H9 (cell line): ENCODE data around the gene RNF111. TPM values are rescaled to one million over a fixed set of nuclear protein-coding genes. Genes with fewer than 3 reads are reported as not detected.

Source experiments
- DNase-seq: peaks from one replicate; pipeline ENCODE4 v3.0.0-alpha.2; 2017
- H2AFZ ChIP-seq: one replicate; pipeline ENCODE4 v1.6.1; 2013; ENCODE audit warnings: mild to moderate bottlenecking, low read length, control low read depth, moderate library complexity
- H2AK5ac ChIP-seq: 2 replicates; pipeline ENCODE4 v1.6.1; 2013; ENCODE audit warnings: low read length, control low read depth, mixed read lengths; ENCODE audit not compliant: insufficient read length
- H2BK120ac ChIP-seq: one replicate; pipeline ENCODE4 v1.6.1; 2013; ENCODE audit warnings: low read depth, mild to moderate bottlenecking, low read length, control low read depth, inconsistent platforms; ENCODE audit not compliant: poor library complexity, severe bottlenecking
- H2BK12ac ChIP-seq: 2 replicates; pipeline ENCODE4 v1.6.1; 2013; ENCODE audit warnings: low read length, control low read depth, mixed read lengths, low read depth; ENCODE audit not compliant: insufficient read length
- H2BK15ac ChIP-seq: 2 replicates; pipeline ENCODE4 v1.6.1; 2013; ENCODE audit warnings: low read depth, low read length, control low read depth
- H2BK20ac ChIP-seq: one replicate; pipeline ENCODE4 v1.6.1; 2013; ENCODE audit warnings: low read depth, mild to moderate bottlenecking, low read length, control low read depth, inconsistent platforms; ENCODE audit not compliant: poor library complexity, severe bottlenecking
- H2BK5ac ChIP-seq: 2 replicates; pipeline ENCODE4 v1.6.1; 2013; ENCODE audit warnings: low read length, control low read depth, mixed read lengths; ENCODE audit not compliant: insufficient read length
- H3K14ac ChIP-seq: 2 replicates; pipeline ENCODE4 v1.6.1; 2013; ENCODE audit warnings: low read length, control low read depth; ENCODE audit not compliant: insufficient read depth
- H3K18ac ChIP-seq: 2 replicates; pipeline ENCODE4 v1.6.1; 2013; ENCODE audit warnings: low read depth, mild to moderate bottlenecking, mixed read lengths, low read length, control low read depth; ENCODE audit not compliant: insufficient read length
- H3K23ac ChIP-seq: 2 replicates; pipeline ENCODE4 v1.6.1; 2013; ENCODE audit warnings: low read length, control low read depth, mixed read lengths, low read depth; ENCODE audit not compliant: insufficient read length
- H3K23me2 ChIP-seq: 2 replicates; pipeline ENCODE4 v1.6.1; 2013; ENCODE audit warnings: low read depth, mild to moderate bottlenecking, mixed read lengths, low read length, control low read depth; ENCODE audit not compliant: insufficient read length, poor library complexity, severe bottlenecking
- H3K27ac ChIP-seq: 2 replicates; pipeline ENCODE4 v1.5.1; 2013; ENCODE audit warnings: low read length, control low read depth, mixed read lengths, low read depth; ENCODE audit not compliant: insufficient read length
- H3K27me3 ChIP-seq: 2 replicates; pipeline ENCODE4 v1.6.1; 2013; ENCODE audit warnings: low read length, control low read depth, inconsistent platforms; ENCODE audit not compliant: insufficient read depth
- H3K4ac ChIP-seq: 2 replicates; pipeline ENCODE4 v1.6.1; 2013; ENCODE audit warnings: low read depth, mild to moderate bottlenecking, control low read depth, inconsistent platforms, low read length, moderate library complexity
- H3K4me1 ChIP-seq: 2 replicates; pipeline ENCODE4 v1.6.1; 2013; ENCODE audit warnings: low read length, control low read depth, inconsistent platforms; ENCODE audit not compliant: insufficient read depth
- H3K4me2 ChIP-seq: 2 replicates; pipeline ENCODE4 v1.6.1; 2013; ENCODE audit warnings: low read length, control low read depth, mixed read lengths; ENCODE audit not compliant: insufficient read length, insufficient read depth
- H3K56ac ChIP-seq: 2 replicates; pipeline ENCODE4 v1.6.1; 2013; ENCODE audit warnings: low read depth, mild to moderate bottlenecking, mixed read lengths, low read length, control low read depth; ENCODE audit not compliant: insufficient read length
- H3K79me1 ChIP-seq: 2 replicates; pipeline ENCODE4 v1.6.1; 2013; ENCODE audit warnings: low read depth, mild to moderate bottlenecking, moderate library complexity, low read length, control low read depth, inconsistent platforms; ENCODE audit not compliant: insufficient read depth, poor library complexity, severe bottlenecking
- H3K79me2 ChIP-seq: 2 replicates; pipeline ENCODE4 v1.6.1; 2013; ENCODE audit warnings: low read length, control low read depth, inconsistent platforms; ENCODE audit not compliant: insufficient read depth
- H3K9ac ChIP-seq: 2 replicates; pipeline ENCODE4 v1.6.1; 2013; ENCODE audit warnings: low read length, control low read depth, mixed read lengths; ENCODE audit not compliant: insufficient read length; ENCODE audit errors: extremely low read depth
- H3K9me3 ChIP-seq: one replicate; pipeline ENCODE4 v1.6.1; 2013; ENCODE audit warnings: low read depth, low read length, inconsistent platforms; ENCODE audit not compliant: control insufficient read depth
- H3T11ph ChIP-seq: one replicate; pipeline ENCODE4 v1.6.1; 2013; ENCODE audit warnings: mild to moderate bottlenecking, low read length, control low read depth, inconsistent platforms
- H4K20me1 ChIP-seq: one replicate; pipeline ENCODE4 v1.6.1; 2013; ENCODE audit not compliant: control insufficient read depth, insufficient read length, insufficient read depth
- H4K5ac ChIP-seq: 2 replicates; pipeline ENCODE4 v1.6.1; 2013; ENCODE audit warnings: low read depth, mild to moderate bottlenecking, mixed read lengths, low read length, control low read depth; ENCODE audit not compliant: insufficient read length
- H4K8ac ChIP-seq: replicated peaks from 2 replicates; pipeline ENCODE4 v1.6.1; 2013; ENCODE audit warnings: low read length, control low read depth, mixed read lengths, low read depth; ENCODE audit not compliant: insufficient read length
- H4K91ac ChIP-seq: 2 replicates; pipeline ENCODE4 v1.6.1; 2013; ENCODE audit warnings: low read depth, mild to moderate bottlenecking, moderate library complexity, mixed read lengths, low read length, control low read depth; ENCODE audit not compliant: insufficient read length
- H3K27ac Mint-ChIP-seq, 3 experiments: 2 replicates in 2 of 3; 3 replicates in 1 of 3; pipeline ENCODE4 v1.8.0; 2020 to 2021; ENCODE audit warnings: mixed read lengths in 3 of 3, mild to moderate bottlenecking in 1 of 3, moderate library complexity in 1 of 3
- H3K27me3 Mint-ChIP-seq: 2 replicates; pipeline ENCODE4 v1.8.0; 2021; ENCODE audit warnings: low read depth, mild to moderate bottlenecking, moderate library complexity, mixed read lengths
- H3K36me3 Mint-ChIP-seq, 3 experiments: 2 replicates in 2 of 3; 3 replicates in 1 of 3; pipeline ENCODE4 v1.8.0; 2020 to 2021; ENCODE audit warnings: low read depth in 3 of 3, mixed read lengths in 3 of 3; ENCODE audit not compliant: insufficient read depth in 1 of 3
- H3K4me1 Mint-ChIP-seq, 2 experiments: 2 replicates each; pipeline ENCODE4 v1.8.0; 2020; ENCODE audit warnings: mixed read lengths in 2 of 2
- H3K4me3 Mint-ChIP-seq, 2 experiments: 2 replicates in 1 of 2; 3 replicates in 1 of 2; pipeline ENCODE4 v1.8.0; 2020 to 2021; ENCODE audit warnings: mild to moderate bottlenecking in 2 of 2, mixed read lengths in 2 of 2, moderate library complexity in 1 of 2
- H3K9me3 Mint-ChIP-seq, 2 experiments: 2 replicates in 1 of 2; 3 replicates in 1 of 2; pipeline ENCODE4 v1.8.0; 2020; ENCODE audit warnings: mild to moderate bottlenecking in 2 of 2, mixed read lengths in 2 of 2, moderate library complexity in 1 of 2
- CTCF ChIP-seq: fragments of 200-600 bp; sonication (generic); conservative IDR thresholded peaks from 3 replicates; pipeline ENCODE4 v1.8.0; 2021; ENCODE audit warnings: antibody characterized with exemption, mild to moderate bottlenecking
- WGBS: extraction: QIAGEN DNeasy Blood & Tissue Kit; methylation state at CpG from one replicate; pipeline ENCODE4 v1.1.7; 2013; ENCODE audit warnings: missing lambda C conversion rate, low lambda C conversion rate, mixed read lengths; ENCODE audit not compliant: insufficient read length; ENCODE audit errors: extremely low coverage; 5-methylcytosine and 5-hydroxymethylcytosine counted together
- total RNA-seq: library from RNA; stranded (reverse); gene quantifications from 2 replicates; pipeline ENCODE4 v1.2.1, GENCODE V29; 2021

The RNF111 gene
- total RNA-seq, 1 experiment from 2014 or later = 28.0 TPM

GRCh38 chr15:59026207-59026606 lies 38.7 kb downstream of the RNF111 start:
- Mint-ChIP-seq H3K27ac (no peak overlapping the region), H3K9me3 (no peaks in the 10 kb centered on the region), H3K4me3 (no peak overlapping the region), H3K27me3 (no peaks in the 10 kb centered on the region), H3K4me1 (peaks cover 3% of the 10 kb centered on the region in 2 experiments; a peak in 1 of 4 replicates), H3K36me3 (peaks cover 3 to 7% (median 6%) of the 10 kb centered on the region in 3 experiments; a peak in 5 of 7 replicates)
- H3K27me3 ChIP-seq = no peaks in the 10 kb centered on the region
- H3K79me1 ChIP-seq = peaks cover 3% of the 10 kb centered on the region
- H3K23ac ChIP-seq = no peak overlapping the region
- H4K5ac ChIP-seq = no peak overlapping the region
- no peaks in the 10 kb centered on the region for H3K9me3 ChIP-seq
- no peak overlapping the region for H3K4me2 ChIP-seq
- WGBS = no CpG with 5 or more reads among the region's 3 CpGs
- H3K23me2 ChIP-seq = no peaks in the 10 kb centered on the region
- no peak overlapping the region for H3T11ph ChIP-seq
- no peak overlapping the region for H2AFZ ChIP-seq
- H2BK5ac ChIP-seq = no peak overlapping the region
- H3K9ac ChIP-seq = no peak overlapping the region
- H3K18ac ChIP-seq = no peak overlapping the region
- no peak overlapping the region for H4K91ac ChIP-seq
- H2AK5ac ChIP-seq = no peak overlapping the region
- no peak for DNase-seq
- H3K56ac ChIP-seq = no peak overlapping the region
- no peak overlapping the region for H2BK20ac ChIP-seq
- H4K8ac ChIP-seq = no peak overlapping the region
- no peaks in the 10 kb centered on the region for H3K4me1 ChIP-seq
- no peak overlapping the region for H3K14ac ChIP-seq
- H3K79me2 ChIP-seq = no peaks in the 10 kb centered on the region
- no peak overlapping the region for H2BK12ac ChIP-seq
- no peak overlapping the region for H3K27ac ChIP-seq
- no peak overlapping the region for H3K4ac ChIP-seq
- TF ChIP-seq CTCF = no peak
- no peak overlapping the region for H2BK120ac ChIP-seq
- no peak overlapping the region for H2BK15ac ChIP-seq
- H4K20me1 ChIP-seq = no peaks in the 10 kb centered on the region
